Kidney (tissue), 14 donors: ENCODE results near the gene HMG20A. TPM values are rescaled to one million over a fixed set of nuclear protein-coding genes. Genes with fewer than 3 reads are reported as not detected.
"Not testable (repeated sequence)": the region's sequence is repeated elsewhere in the genome, so short reads cannot be mapped to it uniquely, and the experiment has no call there.

Experiments used
- DNase-seq, 5 donors: peaks; one replicate each; pipeline ENCODE4 v3.0.0-alpha.2; 2013 to 2020
- FAIRE-seq: peaks from 2 replicates; lab custom pipeline; 2012; peaks lifted over from hg19 to GRCh38; lab: Jason Lieb, UNC
- H3K27ac ChIP-seq, 2 donors: one replicate each; pipeline ENCODE4 v1.7.0; 2013; ENCODE audit warnings: low read depth in 2 of 2, low read length in 2 of 2, inconsistent platforms in 1 of 2
- H3K27me3 ChIP-seq: one replicate; pipeline ENCODE4 v1.7.1; 2013; ENCODE audit warnings: low read length, inconsistent platforms; ENCODE audit not compliant: control insufficient read depth, insufficient read depth
- H3K36me3 ChIP-seq, 3 donors: one replicate each; pipeline versions ENCODE4 v1.7.0 to v1.7.1; 2013; ENCODE audit warnings: low read length in 3 of 3, control low read depth in 1 of 3, inconsistent platforms in 1 of 3; ENCODE audit not compliant: insufficient read depth in 3 of 3, control insufficient read depth in 2 of 3
- H3K4me1 ChIP-seq, 3 donors: one replicate each; pipeline versions ENCODE4 v1.7.0 to v1.7.1; 2013; ENCODE audit warnings: low read length in 3 of 3, inconsistent platforms in 1 of 3, low read depth in 1 of 3; ENCODE audit not compliant: control insufficient read depth in 2 of 3, insufficient read depth in 2 of 3
- H3K4me3 ChIP-seq, 3 donors: one replicate each; pipeline versions ENCODE4 v1.7.0 to v1.8.1; 2013; ENCODE audit warnings: low read length in 3 of 3, control low read depth in 1 of 3, inconsistent platforms in 1 of 3
- H3K9ac ChIP-seq, 3 donors: one replicate each; pipeline versions ENCODE4 v1.7.0 to v1.7.1; 2013; ENCODE audit warnings: low read length in 3 of 3, control low read depth in 1 of 3, inconsistent platforms in 1 of 3
- H3K9me3 ChIP-seq, 3 donors: one replicate each; pipeline versions ENCODE4 v1.7.0 to v1.7.1; 2013; ENCODE audit warnings: low read length in 3 of 3, control low read depth in 1 of 3, inconsistent platforms in 1 of 3; ENCODE audit not compliant: control insufficient read depth in 2 of 3, insufficient read depth in 1 of 3
- intact Hi-C: fragments of 100-400 bp; cut with DNase I; formaldehyde crosslinking; loops from one replicate; pipeline ENCODE4 v1.11.1; 2022
- polyA plus RNA-seq: library from polyadenylated mRNA; stranded (reverse); fragments of 350-450 nt; fragmentation: Illumina TruSeq; extraction: RNeasy Lipid Tissue Mini Kit (QIAGEN cat#74804); gene quantifications from one replicate; pipeline ENCODE4 v1.2.3, GENCODE V29; 2014; ENCODE audit warnings: low read depth, low replicate concordance; ENCODE audit not compliant: insufficient read depth
- total RNA-seq: library from RNA; stranded (reverse); fragmentation: NEBNext Ultra II Directional; extraction: Animal tissue kit (Norgen Biotek cat#: 25700); gene quantifications from one replicate; pipeline ENCODE4 v1.2.1, GENCODE V29; 2021
- TF ChIP-seq, protein P1 (sequence below): IDR thresholded peaks from 3 replicates; pipeline ENCODE4 v1.5.1; 2012; ENCODE audit warnings: mild to moderate bottlenecking, moderate library complexity, borderline replicate concordance; ENCODE audit not compliant: insufficient read depth; ENCODE audit errors: extremely low read depth
- donor health status: control.
- donor health status: control.
- donor health status: control.
- donor health status: control.
- donor health status: control.
- donor health status: DM: yes; HTN: yes; CAD: no.
- donor health status: Normal renal cell carcinoma (clear cell type).

HMG20A gene
- total and polyA plus RNA-seq, 2 donors from 2014 or later, result 16.8 to 38.7 TPM

- H3K27ac ChIP-seq, result no peak overlapping the region
- TF ChIP-seq, protein P1, sequence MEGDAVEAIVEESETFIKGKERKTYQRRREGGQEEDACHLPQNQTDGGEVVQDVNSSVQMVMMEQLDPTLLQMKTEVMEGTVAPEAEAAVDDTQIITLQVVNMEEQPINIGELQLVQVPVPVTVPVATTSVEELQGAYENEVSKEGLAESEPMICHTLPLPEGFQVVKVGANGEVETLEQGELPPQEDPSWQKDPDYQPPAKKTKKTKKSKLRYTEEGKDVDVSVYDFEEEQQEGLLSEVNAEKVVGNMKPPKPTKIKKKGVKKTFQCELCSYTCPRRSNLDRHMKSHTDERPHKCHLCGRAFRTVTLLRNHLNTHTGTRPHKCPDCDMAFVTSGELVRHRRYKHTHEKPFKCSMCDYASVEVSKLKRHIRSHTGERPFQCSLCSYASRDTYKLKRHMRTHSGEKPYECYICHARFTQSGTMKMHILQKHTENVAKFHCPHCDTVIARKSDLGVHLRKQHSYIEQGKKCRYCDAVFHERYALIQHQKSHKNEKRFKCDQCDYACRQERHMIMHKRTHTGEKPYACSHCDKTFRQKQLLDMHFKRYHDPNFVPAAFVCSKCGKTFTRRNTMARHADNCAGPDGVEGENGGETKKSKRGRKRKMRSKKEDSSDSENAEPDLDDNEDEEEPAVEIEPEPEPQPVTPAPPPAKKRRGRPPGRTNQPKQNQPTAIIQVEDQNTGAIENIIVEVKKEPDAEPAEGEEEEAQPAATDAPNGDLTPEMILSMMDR, result no peak
- no peaks in the 10 kb centered on the region for H3K27me3 ChIP-seq
- H3K9me3 ChIP-seq, result no peaks in the 10 kb centered on the region
- no peak overlapping the region for H3K4me3 ChIP-seq
- H3K4me1 ChIP-seq, result no peaks in the 10 kb centered on the region
- no peak overlapping the region for H3K9ac ChIP-seq
- intact Hi-C loops, result no loop called here
- H3K36me3 ChIP-seq, result no peaks in the 10 kb centered on the region
- DNase-seq (peak in 1 of 5 donors; percentile 27), FAIRE-seq (no peak)
Measured at GRCh38 chr15:77409259-77410156, 11.2 kb upstream of the HMG20A start.

GRCh38 chr15:77410157-77410500, 10.6 kb upstream of the HMG20A start:
- H3K9me3 ChIP-seq, H3K4me1 ChIP-seq, H3K36me3 ChIP-seq, H3K4me3 ChIP-seq, H3K27me3 ChIP-seq, intact Hi-C loops, H3K27ac ChIP-seq, FAIRE-seq, H3K9ac ChIP-seq, DNase-seq: not testable (repeated sequence)

DNA sequence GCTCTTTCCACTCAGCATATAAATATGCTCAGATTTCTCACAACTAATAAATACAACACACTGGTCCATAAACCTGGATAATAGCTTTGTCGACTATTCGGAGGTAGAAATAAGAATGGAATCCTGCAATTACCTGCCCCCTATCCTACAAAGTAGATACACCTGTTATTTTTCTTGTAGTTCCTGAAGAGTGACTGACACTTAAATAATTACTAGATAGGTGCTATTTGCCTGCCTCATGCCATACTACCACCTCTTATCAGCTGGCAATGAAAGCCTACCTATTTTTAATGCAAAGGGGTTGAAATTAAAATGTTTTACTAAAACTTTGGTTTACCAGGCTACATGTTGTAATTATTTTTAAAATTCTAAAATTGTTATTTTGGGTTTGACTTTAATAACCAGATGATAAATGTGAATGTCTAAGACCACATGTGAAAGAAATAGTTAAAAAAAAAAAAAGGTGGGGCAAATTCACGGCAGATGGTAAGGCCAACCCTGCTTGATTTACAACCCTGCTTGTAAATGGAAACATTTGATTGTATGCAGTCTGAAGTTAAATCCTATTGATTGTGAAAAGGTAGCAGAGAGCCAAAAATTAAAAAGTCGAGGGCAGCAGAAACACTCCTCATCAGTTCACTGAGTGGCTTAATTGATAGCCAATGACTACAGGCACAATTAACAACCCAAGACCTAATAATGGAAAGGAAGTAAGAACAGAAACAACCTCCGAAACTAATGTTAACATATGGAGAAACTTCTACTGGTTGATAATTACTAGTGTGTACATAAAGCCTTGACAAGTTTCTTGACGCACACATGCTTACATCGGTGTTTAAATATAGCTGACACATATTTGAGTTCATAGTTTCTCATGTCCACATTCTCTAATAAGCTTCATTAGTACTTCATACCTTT, 9.7 kb upstream of the HMG20A start:
- DNase-seq, result no peak
- FAIRE-seq, result no peak
- intact Hi-C loops, result no loop called here

More for the DNA sequence above, 9.7 kb upstream of the HMG20A start:
- Histone ChIP-seq H3K4me3 (no peak overlapping the region), H3K27me3 (no peaks in the 10 kb centered on the region), H3K4me1 (no peaks in the 10 kb centered on the region), H3K36me3 (no peaks in the 10 kb centered on the region), H3K9ac (no peak overlapping the region), H3K27ac (no peak overlapping the region), H3K9me3 (no peaks in the 10 kb centered on the region)
- TF ChIP-seq, protein P1, result no peak
